ENCODE measurements around the gene CDT1.

GRCh38 chr16:88856828-88857727 is 53.5 kb downstream of the CDT1 start, which contains the start of the genes GALNS and TRAPPC2L:
- TF ChIP-seq SMC3 (IDR thresholded peaks at IDR 0.05; ENCODE audit: borderline replicate concordance, low read length) = no peak
- no peak for TF ChIP-seq EZH2 (IDR thresholded peaks at IDR 0.05; ENCODE audit: borderline replicate concordance, control insufficient read depth, low read depth, low read length)
- peak; percentile 99 for TF ChIP-seq USF2 (IDR thresholded peaks at IDR 0.05; ENCODE audit: borderline replicate concordance, low read depth, low read length)
- no peak for TF ChIP-seq CTCF (IDR thresholded peaks at IDR 0.05 in 2 of 3, conservative IDR thresholded peaks at IDR 0.05 in 1 of 3; ENCODE audit: control insufficient read depth in 2 of 3, extremely low read depth in 1 of 3, insufficient read depth in 1 of 3, low read depth in 3 of 3, low read length in 3 of 3)
- peak; percentile 98 for TF ChIP-seq ATF3 (IDR thresholded peaks at IDR 0.05; ENCODE audit: borderline replicate concordance, extremely low read depth, low read depth, low read length)
- peak; percentile 90 for TF ChIP-seq MXI1 (IDR thresholded peaks at IDR 0.05; ENCODE audit: low read depth, low read length)
- TF ChIP-seq TAF1 (IDR thresholded peaks at IDR 0.05; ENCODE audit: borderline replicate concordance, low read depth, low read length) = peak; percentile 87
- TF ChIP-seq SUZ12 (IDR thresholded peaks at IDR 0.05; ENCODE audit: unreplicated experiment) = no peak
- no peak for TF ChIP-seq E2F8 (IDR thresholded peaks at IDR 0.05; ENCODE audit: low read depth, partially characterized antibody)
- peak; percentile 96 for TF ChIP-seq ZBTB4 (CRISPR knock-in tag; IDR thresholded peaks at IDR 0.05)
